ENCODE measurements around the gene TARS3.
"Not testable (repeated sequence)": the region's sequence is repeated elsewhere in the genome, so short reads cannot be mapped to it uniquely, and the experiment has no call there.

The TARS3 gene

DNA sequence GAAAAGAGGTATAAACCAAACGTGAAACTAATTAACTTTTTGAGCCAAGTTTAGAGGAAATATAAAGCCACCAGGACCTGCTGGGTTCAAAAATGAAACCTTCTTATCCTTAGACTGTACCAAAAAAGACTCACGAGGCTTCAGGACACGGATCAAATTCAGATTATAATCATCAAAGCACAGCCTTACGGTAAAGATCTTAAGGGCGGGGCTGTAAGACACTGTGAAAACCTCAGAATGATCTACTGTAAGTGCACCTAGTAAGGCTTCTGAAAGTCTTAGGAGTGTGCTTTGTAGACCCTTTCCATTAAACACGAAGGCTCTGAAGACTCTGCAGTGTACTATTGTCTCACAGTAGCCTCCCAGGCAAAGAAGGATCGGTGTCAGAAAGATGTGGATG is 26.8 kb downstream of the TARS3 start:
- DNase-seq: no peak

GRCh38 chr15:101696829-101697228 is 27.4 kb downstream of the TARS3 start:
- no peak for DNase-seq

DNA sequence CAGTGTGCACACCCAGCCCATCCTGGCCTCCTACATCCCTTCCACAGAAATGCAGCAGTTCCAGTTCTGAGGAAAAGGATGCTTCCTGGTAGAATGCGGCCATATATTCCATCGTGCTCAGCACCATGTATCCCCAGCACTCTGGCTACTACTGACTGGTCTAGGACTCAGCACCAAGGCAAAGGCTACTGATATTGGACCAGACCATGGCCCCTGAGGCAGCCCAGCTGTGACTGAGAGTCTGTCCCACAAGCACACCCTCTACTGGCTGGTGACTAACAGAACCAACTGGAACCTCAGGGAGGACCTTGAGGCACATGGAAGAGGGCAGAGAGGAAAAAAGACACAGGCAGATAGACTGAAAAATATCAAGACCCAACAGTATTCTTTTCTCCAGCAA is 30.0 kb downstream of the TARS3 start:
- DNase-seq: no peak

DNA sequence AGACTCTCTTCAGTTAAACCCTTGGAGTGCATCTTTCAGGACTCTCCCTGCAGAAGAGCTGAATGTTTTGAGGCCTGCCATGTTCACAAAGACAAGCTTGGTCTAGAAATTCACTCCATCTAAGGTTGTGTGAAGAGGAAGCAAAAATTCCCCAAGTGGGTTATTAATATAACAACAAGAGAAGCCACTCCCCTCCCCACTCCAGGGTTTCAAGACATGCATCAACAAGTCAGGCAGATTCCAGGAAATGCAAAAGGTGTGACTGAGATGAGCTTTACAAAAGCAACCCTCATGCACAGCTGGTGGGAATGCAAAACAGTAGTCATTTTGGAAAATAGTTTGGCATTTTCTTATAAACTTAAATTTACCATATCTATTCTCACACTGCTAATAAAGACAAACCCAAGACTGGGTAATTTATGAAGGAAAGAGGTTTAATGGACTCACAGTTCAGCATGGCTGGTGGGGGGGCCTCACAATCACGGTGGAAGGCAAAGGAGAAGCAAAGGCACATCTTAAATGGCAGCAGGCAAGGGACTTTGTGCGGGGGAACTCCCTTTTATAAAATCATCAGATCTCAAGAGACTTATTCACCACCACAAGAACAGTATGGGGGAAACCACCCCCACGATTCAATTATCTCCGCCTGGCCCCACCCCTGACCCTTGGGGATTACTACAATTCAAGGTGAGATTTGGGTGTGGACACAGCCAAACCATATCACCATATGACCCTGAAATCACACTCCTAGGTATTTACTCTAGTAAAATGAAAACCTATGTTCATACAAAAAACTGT is 31.3 kb downstream of the TARS3 start:
- no peak for DNase-seq

- no peak for DNase-seq
Observed at GRCh38 chr15:101689901-101690300, 34.4 kb downstream of the TARS3 start.

GRCh38 chr15:101686718-101687117 is 37.6 kb downstream of the TARS3 start:
- no peak for DNase-seq

GRCh38 chr15:101684877-101685276 is 39.4 kb downstream of the TARS3 start:
- no peak for DNase-seq

GRCh38 chr15:101684384-101684783 is 39.9 kb downstream of the TARS3 start:
- no peak for DNase-seq

- DNase-seq: no peak
Observed at GRCh38 chr15:101679806-101680205, 44.5 kb downstream of the TARS3 start.

- no peak for DNase-seq
Observed at GRCh38 chr15:101676921-101677329, 47.3 kb downstream of the TARS3 start.

DNA sequence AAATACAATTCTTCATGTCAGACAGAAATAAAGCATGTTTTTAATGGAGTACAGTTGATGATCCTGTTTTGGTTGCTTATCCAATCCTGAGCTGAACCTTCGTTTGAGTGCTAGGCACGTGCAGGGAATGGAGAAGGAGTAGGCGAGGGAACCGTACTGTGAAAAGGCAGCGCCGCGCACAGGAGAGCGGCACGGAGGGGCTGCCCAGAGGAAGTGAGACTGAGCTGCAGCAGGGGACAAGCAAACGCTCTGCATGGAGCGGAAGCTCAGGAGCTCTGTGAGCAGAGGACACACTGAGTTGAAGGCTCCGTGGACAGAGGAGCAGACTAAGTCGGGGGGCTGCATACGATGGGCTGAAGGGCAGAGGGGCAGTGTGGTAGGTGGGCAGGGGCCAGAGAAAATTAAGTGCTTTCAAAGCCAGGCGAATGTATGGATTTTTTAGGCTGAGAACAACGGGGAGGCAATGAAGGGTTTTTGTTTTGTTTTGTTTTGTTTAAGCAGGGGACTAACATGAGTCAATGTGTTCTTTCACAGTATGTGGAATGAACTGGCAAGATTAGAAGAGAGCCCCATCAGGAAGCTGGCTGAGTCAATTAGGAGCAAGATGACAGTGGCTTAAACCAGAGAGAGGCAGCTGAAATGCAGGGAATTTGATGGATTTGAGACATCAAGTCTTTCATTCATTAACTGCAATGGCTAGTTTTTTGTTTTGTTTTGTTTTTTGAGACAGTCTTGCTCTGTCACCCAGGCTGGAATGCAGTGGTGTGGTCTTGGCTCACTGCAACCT is 48.3 kb downstream of the TARS3 start:
- no peak for DNase-seq

GRCh38 chr15:101675015-101675414 is 49.3 kb downstream of the TARS3 start:
- DNase-seq: no peak

DNA sequence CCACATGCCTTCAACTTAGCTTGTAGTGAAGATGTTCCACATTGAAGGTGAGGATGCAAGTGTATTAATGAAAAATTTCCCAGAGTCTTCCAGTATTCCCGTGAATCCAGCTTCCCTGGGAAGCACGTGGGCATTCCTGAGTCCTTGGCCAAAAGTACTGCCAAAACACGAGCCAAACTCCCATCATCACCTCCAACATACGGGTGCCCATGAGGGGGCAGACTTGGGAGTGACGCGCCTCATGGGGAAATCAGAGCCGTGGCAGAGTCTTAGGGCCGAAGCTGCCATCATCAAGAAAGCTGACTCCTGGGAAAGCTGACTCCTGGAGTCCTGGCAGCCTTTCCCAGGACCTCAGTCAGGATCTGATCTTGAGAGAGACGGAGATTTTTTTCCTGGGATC is 52.0 kb downstream of the TARS3 start:
- DNase-seq: no peak

DNA sequence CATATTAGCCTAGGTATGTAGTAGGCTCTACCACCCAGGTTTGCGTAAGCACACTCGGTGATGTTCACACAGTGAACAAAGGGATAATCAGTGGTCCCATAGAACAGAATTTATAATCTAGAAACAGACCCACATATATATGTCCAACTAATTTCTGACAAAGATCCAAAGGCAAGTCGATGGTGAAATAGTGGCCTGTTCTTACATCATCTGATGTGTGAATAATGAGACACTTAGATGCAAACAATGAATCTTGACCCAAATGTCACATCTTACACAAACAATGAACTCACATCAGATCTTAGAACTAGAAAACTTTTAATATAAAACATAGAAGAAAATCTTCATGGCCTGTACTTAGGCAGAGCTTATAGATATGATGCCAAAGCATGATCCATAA is 54.5 kb downstream of the TARS3 start:
- no peak for DNase-seq

- DNase-seq: no peak
Observed at GRCh38 chr15:101667881-101668280, 56.4 kb downstream of the TARS3 start.

GRCh38 chr15:101664303-101664913 is 59.9 kb downstream of the TARS3 start:
- no peak for DNase-seq

- DNase-seq: no peak
Observed at GRCh38 chr15:101662203-101662602, 62.1 kb downstream of the TARS3 start.

DNA sequence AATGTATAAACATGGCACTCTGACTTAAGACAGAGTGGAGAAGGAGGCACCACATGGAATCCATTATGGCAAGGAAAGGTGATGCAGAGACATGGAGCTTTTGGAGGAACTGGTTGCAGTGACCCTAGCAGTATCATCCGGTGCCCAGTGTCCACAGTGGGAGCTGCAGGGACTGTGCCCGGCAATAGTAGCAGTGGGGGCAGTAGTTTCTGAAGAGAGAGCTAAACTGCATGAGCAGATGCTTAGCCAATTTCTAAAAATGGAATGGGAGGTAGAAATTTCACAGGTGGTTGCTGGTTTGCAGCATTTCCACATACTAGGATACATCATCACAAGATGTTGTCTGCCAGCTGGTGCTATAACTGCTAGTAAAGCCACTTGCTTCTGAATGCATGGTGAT is 64.3 kb downstream of the TARS3 start:
- DNase-seq: no peak

- peak; percentile 34 to 61 for DNase-seq
Observed at GRCh38 chr15:101657968-101658784, 66.1 kb downstream of the TARS3 start.

GRCh38 chr15:101657171-101657570 is 67.1 kb downstream of the TARS3 start:
- DNase-seq: no peak

DNA sequence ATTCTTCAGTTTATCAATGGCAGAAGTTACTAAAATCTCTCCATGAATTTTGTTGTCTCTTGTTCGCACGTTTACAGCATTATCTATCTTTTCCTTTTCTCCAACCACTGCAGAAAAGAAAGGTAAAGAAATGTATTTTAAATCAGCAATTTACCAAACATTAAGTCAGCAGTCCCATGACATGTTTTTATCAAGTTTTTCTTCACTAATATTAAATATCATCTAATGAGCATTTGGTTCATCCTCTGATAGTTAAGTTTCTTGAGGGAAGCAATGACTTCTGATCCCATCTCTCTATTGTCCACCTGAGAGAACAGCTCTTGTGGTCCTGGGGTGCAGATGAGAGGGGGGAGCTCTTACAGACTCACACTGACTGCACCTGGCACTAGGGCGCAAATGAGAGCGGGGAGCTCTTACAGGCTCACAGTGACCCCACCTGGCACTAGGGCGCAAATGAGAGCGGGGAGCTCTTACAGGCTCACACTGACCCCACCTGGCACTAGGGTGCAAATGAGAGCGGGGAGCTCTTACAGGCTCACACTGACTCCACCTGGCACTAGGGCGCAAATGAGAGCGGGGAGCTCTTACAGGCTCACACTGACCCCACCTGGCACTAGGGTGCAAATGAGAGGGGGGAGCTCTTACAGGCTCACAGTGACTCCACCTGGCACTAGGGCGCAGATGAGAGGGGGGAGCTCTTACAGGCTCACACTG is 69.5 kb downstream of the TARS3 start:
- DNase-seq: not testable (repeated sequence)

DNA sequence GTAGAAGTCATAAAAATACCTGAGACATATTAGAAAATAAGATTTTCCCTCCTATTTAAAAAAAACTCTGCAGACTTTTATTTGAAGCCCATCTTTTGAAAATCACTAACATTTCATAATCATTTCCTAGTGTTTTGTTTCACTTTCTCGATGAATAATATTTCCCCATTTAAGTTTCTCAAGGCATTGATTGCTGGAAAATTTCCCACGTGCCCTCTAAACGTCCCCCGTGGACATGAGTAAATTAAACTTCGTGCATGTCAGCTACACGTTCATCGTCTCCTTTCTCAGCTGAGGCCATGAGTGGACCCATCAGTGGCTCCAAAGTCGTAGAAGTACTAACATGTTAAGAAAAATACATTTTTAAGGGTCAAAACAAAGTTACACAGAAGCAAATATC is 70.1 kb downstream of the TARS3 start:
- no peak for DNase-seq

Measured in SHP77 (cell line).